HG03280 (cell line): ENCODE data around the gene TMEM54.

Experiments used
- ATAC-seq: cut with Tn5 transposase; IDR thresholded peaks from one replicate; pipeline ENCODE4 v1.9.1; 2021; ENCODE audit warnings: mild to moderate bottlenecking, moderate library complexity; ENCODE audit not compliant: unreplicated experiment

The TMEM54 gene

GRCh38 chr1:32864375-32865019, 36.7 kb downstream of the TMEM54 start:
- ATAC-seq, result no peak

DNA sequence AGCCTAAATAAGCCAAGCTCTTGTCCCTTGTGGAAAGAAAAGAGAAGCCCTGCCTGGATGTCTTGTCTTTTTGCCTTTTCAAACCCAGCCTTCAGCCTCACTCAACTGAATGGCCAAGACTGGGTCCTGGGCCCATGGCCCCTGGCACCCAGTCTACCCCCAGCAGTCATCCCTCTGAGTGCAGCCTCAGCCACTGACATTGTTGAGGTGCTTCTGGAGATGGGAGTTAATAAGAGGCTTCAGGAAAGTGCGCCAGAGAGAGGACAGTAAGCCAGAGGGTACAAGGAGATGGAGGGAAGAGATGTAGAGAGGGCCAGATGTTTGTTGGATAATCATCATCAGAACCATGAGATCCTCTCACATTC, 37.3 kb downstream of the TMEM54 start:
- no peak for ATAC-seq

DNA sequence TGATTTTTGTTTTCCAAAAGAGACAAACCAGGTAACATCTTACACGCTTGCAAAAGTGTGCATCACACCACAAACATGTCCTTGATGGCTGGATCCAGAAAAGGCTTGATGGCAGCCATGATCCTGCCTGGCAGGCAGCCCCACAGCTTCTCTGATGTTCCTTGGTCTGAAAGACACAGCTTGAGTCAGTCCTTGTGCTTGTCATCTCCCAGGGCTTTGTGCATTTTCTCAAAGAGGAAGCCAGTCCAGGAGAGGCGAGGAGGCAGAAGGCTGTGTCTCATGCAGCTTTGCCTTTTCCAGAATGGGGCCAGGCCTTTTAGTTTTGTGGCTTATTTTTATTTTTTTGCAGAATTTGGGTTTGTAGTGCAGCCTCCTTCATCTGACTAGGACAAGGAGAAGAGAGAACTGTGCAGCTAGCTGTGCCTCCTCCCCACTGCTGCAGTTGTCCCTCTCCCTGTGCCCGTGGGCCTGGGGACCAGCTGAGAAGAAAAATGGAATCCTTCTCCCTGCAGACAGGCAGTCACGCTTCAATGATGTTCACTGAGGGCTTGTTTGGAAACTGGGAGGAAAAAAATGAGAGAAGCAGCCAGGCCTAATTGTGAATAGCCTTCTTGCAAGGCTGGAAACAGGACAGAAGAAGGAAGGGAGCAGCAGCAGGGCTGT, 37.8 kb downstream of the TMEM54 start:
- ATAC-seq, result no peak

GRCh38 chr1:32861904-32862695, 39.1 kb downstream of the TMEM54 start:
- ATAC-seq, result no peak

DNA sequence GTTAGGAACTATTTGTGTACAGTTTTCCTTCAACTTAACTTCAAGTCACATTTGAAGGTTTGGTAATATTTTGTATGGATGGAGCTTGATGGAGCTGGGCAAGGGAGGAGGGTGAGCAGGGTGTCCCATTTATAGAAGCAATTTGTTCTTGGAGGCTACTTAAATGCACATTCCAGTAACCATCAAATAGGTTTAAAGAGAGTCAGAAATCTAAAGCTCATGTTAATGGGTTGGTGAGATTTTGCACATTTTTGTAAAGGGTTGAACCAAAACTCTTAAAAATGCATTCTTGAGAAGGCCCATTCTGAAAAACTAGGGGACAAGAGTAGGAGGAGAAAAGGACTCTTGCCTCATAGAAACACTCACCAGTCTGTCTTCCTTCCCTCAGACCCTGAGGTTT, 40.6 kb downstream of the TMEM54 start:
- ATAC-seq, result no peak

- no peak for ATAC-seq
These were observed 41.3 kb downstream of the TMEM54 start for GRCh38 chr1:32859915-32860314.

GRCh38 chr1:32858791-32859190, 42.4 kb downstream of the TMEM54 start:
- no peak for ATAC-seq

DNA sequence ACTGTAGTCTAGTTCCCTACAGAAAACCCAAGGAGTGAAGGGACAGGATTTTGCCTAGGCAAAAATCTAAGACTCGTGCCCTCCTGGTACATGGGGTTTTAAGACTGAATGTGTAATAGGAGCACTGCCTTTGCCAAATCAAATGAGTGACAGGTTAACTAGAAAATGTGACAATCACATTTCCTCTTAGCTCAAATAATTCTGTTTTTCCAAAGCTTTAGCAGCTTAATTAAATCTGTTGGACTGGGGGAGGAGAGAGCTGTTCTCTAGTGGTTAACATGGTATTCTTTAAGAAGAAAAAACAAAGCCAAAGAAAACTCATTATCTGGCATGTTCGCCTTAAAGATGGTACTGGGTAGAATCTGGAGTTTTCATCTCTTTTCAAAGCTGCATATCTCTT, 43.1 kb downstream of the TMEM54 start:
- ATAC-seq, result no peak

DNA sequence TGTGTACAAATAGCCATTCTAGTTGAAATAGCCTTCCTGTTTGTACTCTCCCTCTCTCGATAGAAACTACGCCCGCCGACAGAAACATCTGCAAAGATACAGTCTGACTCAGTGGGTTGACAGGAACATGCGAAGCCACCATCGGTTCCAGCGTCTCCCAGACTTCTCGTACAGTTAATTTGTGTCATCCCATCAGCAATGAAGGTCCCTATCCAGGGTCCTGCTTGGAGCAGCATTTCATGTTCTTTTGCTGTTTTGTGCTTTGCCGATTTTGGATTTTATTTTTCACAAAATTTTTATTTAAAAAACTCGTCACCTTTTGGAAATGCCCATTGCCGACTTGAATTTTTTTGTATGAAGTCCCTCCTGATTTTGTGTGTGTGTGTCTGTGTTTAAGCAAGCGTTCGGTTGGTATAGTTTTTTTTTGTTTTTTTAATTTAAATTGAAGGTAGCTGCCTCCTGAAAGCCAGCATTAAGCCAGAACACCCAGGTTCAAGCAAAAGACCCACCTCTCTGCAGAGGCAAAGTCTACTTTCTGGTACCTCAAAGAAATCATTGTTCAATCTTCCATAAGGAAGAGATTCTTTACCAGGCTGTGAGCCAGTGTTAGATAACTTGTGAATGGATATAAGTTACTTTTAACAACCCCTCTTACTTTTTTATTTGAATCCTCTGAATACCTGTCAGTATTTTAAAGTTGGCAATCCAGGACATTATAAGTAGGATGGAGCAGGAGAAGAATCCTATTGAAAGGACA, 45.1 kb downstream of the TMEM54 start:
- no peak for ATAC-seq

DNA sequence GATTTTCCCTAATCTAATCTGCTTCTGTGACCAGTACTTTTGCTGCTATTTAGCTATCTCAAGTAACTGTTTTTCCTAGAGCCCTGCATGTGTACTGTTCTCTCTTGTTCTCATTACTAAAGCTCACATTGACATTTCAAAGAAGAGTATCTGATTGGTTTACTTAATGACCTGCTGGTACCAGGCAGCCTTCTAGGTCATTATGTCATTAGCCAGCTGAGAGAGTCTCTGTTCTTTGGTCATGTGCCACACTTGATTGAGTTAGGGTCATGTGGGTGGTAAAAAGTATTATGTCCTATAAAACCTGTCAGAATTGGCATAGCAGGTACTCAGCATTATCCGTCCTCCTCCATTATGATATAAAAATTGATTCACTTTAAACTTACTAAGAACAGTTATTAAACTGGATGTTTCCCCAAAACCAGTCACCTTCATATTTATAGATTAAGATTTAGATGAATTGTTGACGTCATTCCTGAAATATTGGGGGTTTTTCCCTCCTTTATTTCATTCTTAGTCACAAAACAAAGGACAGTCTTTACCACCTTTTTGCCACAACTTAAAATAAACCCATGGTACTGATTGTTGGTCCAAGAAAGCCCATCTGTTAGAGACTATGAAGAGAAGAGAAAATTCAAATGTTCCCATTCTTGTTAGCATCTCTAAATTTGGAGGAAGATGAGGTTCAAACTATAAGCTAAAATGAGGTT, 52.7 kb downstream of the TMEM54 start:
- no peak for ATAC-seq
